Aorta (tissue), 5 donors: ENCODE measurements around the gene AANAT. TPM values are rescaled to one million over a fixed set of nuclear protein-coding genes. Genes with fewer than 3 reads are reported as not detected.

Source experiments
- ATAC-seq: fragments of 200-7000 bp; cut with Tn5 transposase; one replicate; pipeline ENCODE4 v1.9.1; 2022; ENCODE audit warnings: moderate library complexity; ENCODE audit not compliant: low FRiP score
- DNase-seq, 2 donors: peaks; one replicate each; pipeline ENCODE4 v3.0.0-alpha.2; 2020
- H3K27ac ChIP-seq, 2 donors: one replicate each; pipeline ENCODE4 v1.5.1; 2013; ENCODE audit warnings: low read length in 2 of 2, mild to moderate bottlenecking in 2 of 2, moderate library complexity in 2 of 2, control low read depth in 1 of 2, inconsistent platforms in 1 of 2, low read depth in 1 of 2
- H3K27me3 ChIP-seq, 2 donors: one replicate each; pipeline ENCODE4 v1.6.1; 2013; ENCODE audit warnings: control low read depth in 1 of 2, low read length in 1 of 2, mild to moderate bottlenecking in 1 of 2, moderate library complexity in 1 of 2; ENCODE audit not compliant: insufficient read depth in 2 of 2, control insufficient read depth in 1 of 2
- H3K36me3 ChIP-seq, 2 donors: one replicate each; pipeline ENCODE4 v1.6.1; 2013; ENCODE audit warnings: control low read depth in 1 of 2, low read length in 1 of 2, mild to moderate bottlenecking in 1 of 2; ENCODE audit not compliant: insufficient read depth in 2 of 2, control insufficient read depth in 1 of 2
- H3K4me1 ChIP-seq, 2 donors: one replicate each; pipeline ENCODE4 v1.6.1; 2013; ENCODE audit warnings: low read length in 2 of 2, control low read depth in 1 of 2, mild to moderate bottlenecking in 1 of 2, moderate library complexity in 1 of 2; ENCODE audit not compliant: insufficient read depth in 2 of 2, control insufficient read depth in 1 of 2
- H3K4me3 ChIP-seq, 2 donors: one replicate each; pipeline ENCODE4 v1.5.1; 2013; ENCODE audit warnings: low read length in 2 of 2, control low read depth in 1 of 2, mild to moderate bottlenecking in 1 of 2
- H3K9me3 ChIP-seq: one replicate; pipeline ENCODE4 v1.6.1; 2013; ENCODE audit warnings: mild to moderate bottlenecking, low read length; ENCODE audit not compliant: control insufficient read depth
- WGBS, 2 donors: extraction: QIAGEN DNeasy Blood & Tissue Kit; methylation state at CpG; one replicate each; pipeline ENCODE4 v1.1.7; 2013; 5-methylcytosine and 5-hydroxymethylcytosine counted together
- intact Hi-C, 2 donors: fragments of 100-400 bp; cut with DNase I; formaldehyde crosslinking; loops; one replicate each; pipeline versions ENCODE4 v1.14.2 to v1.15.0; 2022
- polyA plus RNA-seq, 2 donors: library from polyadenylated mRNA; stranded (reverse); fragments of 200-250 nt; gene quantifications; one replicate each; pipeline ENCODE4 v1.2.3, GENCODE V29; 2013
- total RNA-seq, 2 donors: library from RNA; stranded (reverse); fragmentation: NEBNext Ultra II Directional; extraction: Animal tissue kit (Norgen Biotek cat#: 25700); gene quantifications; one replicate each; pipeline ENCODE4 v1.2.1, GENCODE V29; 2021
- donor health status: healthy with polysubstance abuse.
- donor health status: Bipolar disorder and iron deficiency.
- donor health status: DM: no; HTN: no; CAD: no.
- donor health status: DM: no; HTN: no; CAD: no.
- donor health status: DM: yes; HTN: yes; CAD: no.

AANAT gene
- total and polyA plus RNA-seq, 4 donors: not detected

GRCh38 chr17:76471498-76472257 lies 4.3 kb downstream of the AANAT start:
- Histone ChIP-seq H3K9me3 (no peaks in the 10 kb centered on the region), H3K27ac (no peak overlapping the region), H3K4me3 (no peak overlapping the region), H3K4me1 (no peaks in the 10 kb centered on the region), H3K36me3 (no peaks in the 10 kb centered on the region), H3K27me3 (no peaks in the 10 kb centered on the region)
- intact Hi-C loops: no loop called here
- ATAC-seq (no peak), DNase-seq (no peak)
- WGBS, 2 donors: 94 to 95% methylated on average over 35 of the region's 35 CpGs

- Histone ChIP-seq H3K4me3 (no peak overlapping the region), H3K36me3 (no peaks in the 10 kb centered on the region), H3K27ac (no peak overlapping the region), H3K27me3 (no peaks in the 10 kb centered on the region), H3K4me1 (no peaks in the 10 kb centered on the region), H3K9me3 (no peaks in the 10 kb centered on the region)
- ATAC-seq (no peak), DNase-seq (no peak)
- WGBS, 2 donors: 94 to 96% methylated on average over 15 of the region's 15 CpGs
- intact Hi-C loops: no loop called here
Observed at GRCh38 chr17:76472258-76472645, 4.8 kb downstream of the AANAT start.

- no peaks in the 10 kb centered on the region for H3K36me3 ChIP-seq
- intact Hi-C loops: no loop called here
- H3K4me1 ChIP-seq: no peaks in the 10 kb centered on the region
- 95% methylated on average over 11 of the region's 11 CpGs for WGBS, 2 donors
- H3K4me3 ChIP-seq: no peak overlapping the region
- H3K27ac ChIP-seq: no peak overlapping the region
- H3K9me3 ChIP-seq: no peaks in the 10 kb centered on the region
- H3K27me3 ChIP-seq: no peaks in the 10 kb centered on the region
- ATAC-seq (no peak), DNase-seq (no peak)
Observed at GRCh38 chr17:76472726-76473125, 5.3 kb downstream of the AANAT start.

- Histone ChIP-seq H3K27ac (no peak overlapping the region), H3K27me3 (no peaks in the 10 kb centered on the region), H3K4me3 (no peak overlapping the region), H3K36me3 (no peaks in the 10 kb centered on the region), H3K9me3 (no peaks in the 10 kb centered on the region), H3K4me1 (no peaks in the 10 kb centered on the region)
- DNase-seq (no peak), ATAC-seq (no peak)
- WGBS, 2 donors: 84 to 87% methylated on average over 18 of the region's 18 CpGs
- intact Hi-C loops: no loop called here
Observed at GRCh38 chr17:76473541-76473985, 6.2 kb downstream of the AANAT start.

- Histone ChIP-seq H3K4me3 (no peak overlapping the region), H3K27ac (no peak overlapping the region), H3K9me3 (no peaks in the 10 kb centered on the region), H3K36me3 (no peaks in the 10 kb centered on the region), H3K4me1 (no peaks in the 10 kb centered on the region), H3K27me3 (no peaks in the 10 kb centered on the region)
- DNase-seq (no peak), ATAC-seq (no peak)
- intact Hi-C loops: no loop called here
- 96 to 97% methylated on average over 14 of the region's 14 CpGs for WGBS, 2 donors
Observed at GRCh38 chr17:76474238-76474637, 6.8 kb downstream of the AANAT start.

- no peak for ATAC-seq
- Histone ChIP-seq H3K36me3 (no peaks in the 10 kb centered on the region), H3K27me3 (no peaks in the 10 kb centered on the region), H3K9me3 (no peaks in the 10 kb centered on the region), H3K4me1 (no peaks in the 10 kb centered on the region), H3K4me3 (no peak overlapping the region), H3K27ac (no peak overlapping the region)
- no peak for DNase-seq
- intact Hi-C loops: no loop called here
- WGBS, 2 donors: 96% methylated on average over 15 of the region's 15 CpGs
Observed at GRCh38 chr17:76474894-76475293, 7.5 kb downstream of the AANAT start.

- no peaks in the 10 kb centered on the region for H3K36me3 ChIP-seq
- DNase-seq: no peak
Observed at GRCh38 chr17:76475302-76475701, 7.9 kb downstream of the AANAT start.

GRCh38 chr17:76476736-76477135 lies 9.3 kb downstream of the AANAT start:
- no peak for DNase-seq
- ATAC-seq: no peak
- no peaks in the 10 kb centered on the region for H3K27me3 ChIP-seq

More at GRCh38 chr17:76475302-76475701, 7.9 kb downstream of the AANAT start:
- no peaks in the 10 kb centered on the region for H3K4me1 ChIP-seq
- no peak overlapping the region for H3K4me3 ChIP-seq
- H3K9me3 ChIP-seq: no peaks in the 10 kb centered on the region
- intact Hi-C loops: no loop called here
- H3K27ac ChIP-seq: no peak overlapping the region
- no peak for ATAC-seq
- WGBS, 2 donors: 97 to 98% methylated on average over 6 of the region's 6 CpGs
- H3K27me3 ChIP-seq: no peaks in the 10 kb centered on the region

GRCh38 chr17:76477576-76477975 lies 10.2 kb downstream of the AANAT start:
- H3K27me3 ChIP-seq: no peaks in the 10 kb centered on the region
- no peak for DNase-seq
- intact Hi-C loops: no loop called here
- H3K4me3 ChIP-seq: no peak overlapping the region
- ATAC-seq: no peak
- WGBS, 2 donors: 85 to 91% methylated on average over 15 of the region's 15 CpGs
- H3K36me3 ChIP-seq: no peaks in the 10 kb centered on the region
- H3K9me3 ChIP-seq: no peaks in the 10 kb centered on the region
- no peaks in the 10 kb centered on the region for H3K4me1 ChIP-seq
- H3K27ac ChIP-seq: no peak overlapping the region

More at GRCh38 chr17:76476736-76477135, 9.3 kb downstream of the AANAT start:
- Histone ChIP-seq H3K9me3 (no peaks in the 10 kb centered on the region), H3K27ac (no peak overlapping the region), H3K4me3 (no peak overlapping the region), H3K4me1 (no peaks in the 10 kb centered on the region), H3K36me3 (no peaks in the 10 kb centered on the region)
- intact Hi-C loops: no loop called here
- WGBS, 2 donors: 94 to 97% methylated on average over 20 of the region's 20 CpGs
